Amniotic epithelial cell (primary cell): ENCODE measurements around the gene BORCS5.
"Not testable (repeated sequence)": the region's sequence is repeated elsewhere in the genome, so short reads cannot be mapped to it uniquely, and the experiment has no call there.

Source experiments
- DNase-seq: peaks from one replicate; pipeline ENCODE4 v3.0.0-alpha.2; 2010; ENCODE audit warnings: low read depth

The BORCS5 gene

DNA sequence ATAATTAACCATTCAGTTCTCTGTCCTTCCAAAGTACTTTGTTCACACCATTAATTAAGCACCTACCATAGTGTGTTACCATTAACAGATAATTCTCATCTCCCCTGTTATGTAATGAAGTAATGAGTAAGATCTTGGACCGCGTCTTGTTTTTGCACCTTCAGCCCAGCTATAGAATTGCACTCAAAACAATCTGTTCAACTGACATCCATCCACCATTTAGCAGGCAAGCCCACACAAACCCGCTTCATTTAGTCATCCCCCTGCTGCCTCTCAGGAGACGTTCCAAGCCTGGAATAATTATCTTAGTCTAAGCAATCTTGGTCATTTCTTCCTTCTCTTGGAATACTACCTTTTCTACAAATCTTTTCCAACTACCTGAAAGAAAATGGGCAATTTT lies 131.4 kb downstream of the BORCS5 start:
- no peak for DNase-seq

DNA sequence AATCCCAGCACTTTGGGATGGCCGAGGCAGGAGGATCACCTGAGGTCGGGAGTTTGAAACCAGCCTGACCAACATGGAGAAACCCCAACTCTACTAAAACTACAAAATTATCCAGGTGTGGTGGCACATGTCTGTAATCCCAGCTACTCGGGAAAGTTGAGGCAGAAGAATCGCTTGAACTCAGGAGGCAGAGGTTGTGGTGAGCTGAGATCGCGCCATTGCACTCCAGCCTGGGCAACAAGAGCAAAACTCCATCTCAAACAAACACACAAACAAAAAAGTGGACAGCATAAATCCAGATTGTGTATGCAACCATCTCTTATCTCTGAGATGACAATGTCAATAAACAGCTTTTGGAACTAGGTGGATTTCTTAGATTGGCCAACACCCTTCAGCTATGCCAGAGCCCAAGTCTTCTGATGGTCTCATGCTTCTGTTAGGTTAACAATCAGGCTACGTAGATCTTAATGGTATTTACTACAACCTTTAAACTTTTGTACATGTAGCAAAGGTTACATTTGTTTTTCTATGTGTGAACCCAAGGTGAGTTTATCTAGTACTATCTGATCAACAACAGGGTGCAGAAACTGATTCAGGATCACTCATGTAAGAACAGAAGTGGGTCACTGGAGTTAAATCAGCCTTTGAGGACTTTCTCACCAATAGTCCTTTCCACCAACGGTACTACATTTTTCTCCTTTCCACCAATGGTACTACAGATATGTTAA lies 132.1 kb downstream of the BORCS5 start:
- DNase-seq, result no peak

DNA sequence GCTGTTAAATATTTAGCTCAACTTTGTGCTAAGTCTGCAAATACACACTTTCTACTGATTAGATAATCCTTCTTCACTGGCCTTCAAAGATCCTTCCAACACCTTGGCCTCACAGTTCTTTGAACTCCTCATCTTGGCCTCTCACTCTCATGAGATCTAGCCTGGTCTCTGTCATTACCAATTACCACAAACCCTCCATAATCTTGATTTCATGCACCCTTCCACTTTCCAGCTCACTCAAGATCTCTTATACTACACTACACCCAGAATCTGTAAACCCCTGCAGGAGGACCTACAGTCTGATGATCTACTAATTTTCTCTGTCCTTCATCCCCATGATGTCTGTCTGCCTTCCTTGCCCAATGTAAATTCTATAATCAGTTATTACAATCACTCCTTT lies 134.7 kb downstream of the BORCS5 start:
- DNase-seq, result no peak

DNA sequence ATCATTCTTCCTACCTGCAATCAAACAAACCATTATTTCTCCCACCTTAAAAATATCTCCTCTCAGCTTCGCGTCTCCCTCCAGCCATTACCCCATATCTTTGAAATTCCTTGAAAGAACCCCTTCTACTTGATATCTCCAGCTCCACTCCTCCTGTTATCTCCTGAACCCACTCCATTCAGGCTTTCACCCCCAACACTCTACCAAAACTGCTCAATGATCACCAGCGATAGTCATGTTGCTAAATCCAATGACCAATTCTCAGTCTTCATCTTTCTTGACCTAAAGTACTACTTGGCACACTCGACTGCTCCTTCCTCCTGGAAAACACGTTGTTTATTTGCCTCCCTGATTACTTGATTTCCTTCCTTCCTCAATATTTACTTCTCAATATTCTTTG lies 135.7 kb downstream of the BORCS5 start:
- DNase-seq, result no peak

DNA sequence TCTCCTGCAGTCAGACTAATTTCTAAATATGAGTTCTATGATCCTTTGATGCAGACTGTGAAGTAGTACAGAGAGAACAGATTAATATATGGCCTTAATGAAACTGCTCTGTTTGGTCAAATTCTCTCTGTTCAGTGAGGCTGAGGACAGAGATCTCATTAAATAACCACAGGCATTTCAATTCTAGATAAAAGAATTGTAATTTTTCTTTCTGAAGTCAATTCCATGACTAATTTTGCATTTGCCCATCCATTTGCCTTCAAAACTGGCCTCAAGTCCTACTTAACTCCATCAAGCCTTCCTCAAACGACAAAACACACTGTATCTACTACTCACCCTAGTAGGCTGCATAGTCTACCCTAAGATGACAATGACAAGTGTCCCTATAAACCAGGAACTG lies 138.7 kb downstream of the BORCS5 start:
- peak; percentile 61 for DNase-seq

DNA sequence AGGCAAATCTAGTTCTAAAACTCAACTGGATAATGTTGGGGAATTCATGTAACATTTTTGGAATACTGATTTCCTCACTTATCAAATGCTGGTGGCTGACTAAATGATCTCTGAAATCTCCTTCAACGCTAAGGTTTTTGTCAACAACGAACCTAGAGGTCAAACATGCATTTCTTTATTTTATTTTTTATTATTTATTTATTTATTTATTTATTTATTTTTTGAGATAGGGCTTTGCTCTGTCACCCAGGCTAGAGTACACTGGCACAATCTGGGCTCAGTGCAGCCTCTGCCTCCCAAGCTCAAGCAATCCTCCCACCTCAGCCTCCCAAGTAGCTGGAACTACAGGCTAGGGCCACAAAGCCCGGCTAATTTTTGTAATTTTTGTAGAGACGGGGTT lies 141.3 kb downstream of the BORCS5 start:
- DNase-seq, result no peak

DNA sequence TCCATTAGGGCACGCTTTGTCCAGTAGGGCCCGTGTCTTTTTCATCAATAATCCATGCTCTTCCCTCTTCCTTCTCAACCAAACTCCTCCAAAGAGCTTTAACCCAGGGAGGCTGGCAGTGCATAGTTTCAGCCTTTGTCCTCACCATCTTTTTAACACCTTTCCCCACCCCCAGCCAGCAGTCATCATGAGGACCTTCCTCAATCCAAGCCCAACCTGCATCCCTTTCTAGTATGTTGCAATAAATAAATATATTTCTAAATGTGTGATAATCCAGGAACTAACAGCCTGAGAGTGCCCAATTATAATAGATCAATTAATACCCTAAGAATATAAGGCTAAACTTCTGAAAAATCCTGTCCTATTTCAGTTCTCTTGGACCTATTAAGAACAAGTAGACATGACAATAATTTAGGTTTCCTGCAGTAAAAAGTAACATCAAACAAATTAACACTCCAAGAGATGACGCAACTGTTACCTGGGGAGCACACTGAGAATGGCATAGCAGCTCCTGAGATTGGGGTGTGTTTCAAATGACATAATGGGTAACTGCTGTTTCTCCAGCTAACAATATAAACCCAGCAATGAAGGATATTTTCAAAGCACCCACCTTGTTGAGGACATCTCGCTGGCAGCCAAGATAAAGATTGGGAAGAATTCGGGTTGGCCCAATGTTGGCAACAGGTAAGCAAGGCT lies 143.2 kb downstream of the BORCS5 start:
- DNase-seq, result no peak

DNA sequence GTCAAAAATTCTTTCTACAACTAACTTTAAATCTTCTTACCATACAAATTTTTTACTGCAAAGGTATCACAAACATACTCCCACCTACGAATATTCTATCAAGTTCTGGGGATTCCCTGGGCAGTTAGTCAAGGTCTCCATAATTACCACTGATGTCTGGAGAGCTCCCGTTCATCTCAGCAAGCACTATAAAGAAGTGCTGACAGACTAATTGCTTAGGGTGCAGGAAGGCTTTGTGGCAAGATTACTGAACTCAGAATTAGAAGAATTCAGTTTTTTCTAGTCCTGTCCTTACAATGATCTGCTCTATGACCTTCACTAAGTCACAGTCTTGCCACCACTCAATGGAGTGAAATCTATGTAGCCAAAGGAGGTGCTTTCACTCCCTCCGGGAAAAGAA lies 144.2 kb downstream of the BORCS5 start:
- DNase-seq, result no peak

DNA sequence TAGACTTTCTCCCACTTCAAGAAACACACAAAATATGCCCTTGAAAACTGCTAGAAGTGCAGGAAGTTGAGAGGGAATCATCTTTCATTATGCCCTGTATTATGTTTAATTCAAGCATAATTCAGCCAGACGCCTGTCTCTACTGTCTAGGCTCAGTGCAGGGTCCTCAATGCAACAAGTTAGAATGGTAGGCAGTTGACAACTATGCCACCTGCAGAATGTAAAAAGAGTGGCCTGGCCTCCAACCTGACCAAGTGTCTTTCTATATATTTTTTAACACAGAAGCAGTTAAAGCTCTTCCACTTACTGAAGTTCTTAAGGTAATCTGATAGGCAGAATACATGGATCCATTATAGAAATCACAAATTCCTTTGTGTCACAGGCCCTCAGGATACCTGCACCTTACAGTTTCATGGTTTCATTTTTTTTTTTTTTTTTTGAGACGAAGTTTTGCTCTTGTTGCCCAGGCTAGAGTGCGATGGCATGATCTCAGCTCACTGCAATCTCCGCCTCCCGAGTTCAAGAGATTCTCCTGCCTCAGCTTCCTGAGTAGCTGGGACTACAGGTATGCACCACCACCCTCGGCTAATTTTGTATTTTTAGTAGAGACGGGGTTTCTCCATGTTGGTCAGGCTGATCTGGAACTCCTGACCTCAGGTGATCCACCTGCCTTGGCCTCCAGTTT lies 145.4 kb downstream of the BORCS5 start:
- not testable (repeated sequence) for DNase-seq

DNA sequence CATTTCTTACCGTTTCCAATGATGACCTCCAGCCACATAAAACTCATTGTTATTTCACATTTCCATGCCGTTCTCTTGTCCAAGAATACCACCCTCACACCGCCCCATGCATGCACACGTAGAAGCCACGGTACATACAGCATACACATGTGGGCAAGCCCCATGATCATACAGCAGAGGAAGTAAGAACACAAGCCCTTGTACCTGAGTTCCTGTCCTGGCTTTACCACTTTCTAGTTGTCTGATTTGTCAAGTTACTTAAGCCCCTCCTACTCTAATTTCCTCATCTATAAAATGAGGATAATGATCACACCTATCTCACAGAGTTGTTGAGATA lies 145.9 kb downstream of the BORCS5 start:
- no peak for DNase-seq

DNA sequence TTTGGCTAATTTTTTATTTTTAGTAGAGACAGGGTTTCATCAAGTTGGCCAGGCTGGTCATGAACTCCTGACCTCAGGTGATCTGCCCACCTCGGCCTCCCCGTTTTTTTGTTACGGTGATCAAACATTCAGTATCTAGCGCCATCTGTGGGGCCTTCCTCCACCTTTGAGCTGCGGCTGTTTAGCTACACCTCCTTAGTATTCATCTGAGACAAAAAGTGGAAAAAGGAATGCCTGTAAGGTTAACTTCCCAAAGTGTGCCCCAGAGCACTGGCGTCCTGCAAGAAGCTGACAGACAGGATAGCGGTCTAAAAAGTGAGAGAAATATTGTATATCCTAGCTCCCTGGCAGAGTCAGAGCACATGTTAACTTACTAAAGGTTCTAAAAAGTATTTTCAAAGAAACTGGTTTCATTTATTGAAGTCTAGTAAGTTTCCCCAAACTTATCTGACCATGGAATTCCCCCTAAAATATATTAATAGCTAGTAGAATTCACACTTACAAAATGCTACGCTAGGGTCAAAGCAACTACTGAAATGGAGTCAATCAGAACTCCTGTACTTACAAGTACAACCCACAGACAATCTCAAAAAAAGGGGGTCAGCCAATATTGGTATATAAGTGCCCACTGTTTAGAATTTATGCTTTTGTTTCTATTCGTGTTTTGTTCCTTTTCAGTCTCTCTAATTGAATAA lies 146.7 kb downstream of the BORCS5 start:
- DNase-seq, result no peak

DNA sequence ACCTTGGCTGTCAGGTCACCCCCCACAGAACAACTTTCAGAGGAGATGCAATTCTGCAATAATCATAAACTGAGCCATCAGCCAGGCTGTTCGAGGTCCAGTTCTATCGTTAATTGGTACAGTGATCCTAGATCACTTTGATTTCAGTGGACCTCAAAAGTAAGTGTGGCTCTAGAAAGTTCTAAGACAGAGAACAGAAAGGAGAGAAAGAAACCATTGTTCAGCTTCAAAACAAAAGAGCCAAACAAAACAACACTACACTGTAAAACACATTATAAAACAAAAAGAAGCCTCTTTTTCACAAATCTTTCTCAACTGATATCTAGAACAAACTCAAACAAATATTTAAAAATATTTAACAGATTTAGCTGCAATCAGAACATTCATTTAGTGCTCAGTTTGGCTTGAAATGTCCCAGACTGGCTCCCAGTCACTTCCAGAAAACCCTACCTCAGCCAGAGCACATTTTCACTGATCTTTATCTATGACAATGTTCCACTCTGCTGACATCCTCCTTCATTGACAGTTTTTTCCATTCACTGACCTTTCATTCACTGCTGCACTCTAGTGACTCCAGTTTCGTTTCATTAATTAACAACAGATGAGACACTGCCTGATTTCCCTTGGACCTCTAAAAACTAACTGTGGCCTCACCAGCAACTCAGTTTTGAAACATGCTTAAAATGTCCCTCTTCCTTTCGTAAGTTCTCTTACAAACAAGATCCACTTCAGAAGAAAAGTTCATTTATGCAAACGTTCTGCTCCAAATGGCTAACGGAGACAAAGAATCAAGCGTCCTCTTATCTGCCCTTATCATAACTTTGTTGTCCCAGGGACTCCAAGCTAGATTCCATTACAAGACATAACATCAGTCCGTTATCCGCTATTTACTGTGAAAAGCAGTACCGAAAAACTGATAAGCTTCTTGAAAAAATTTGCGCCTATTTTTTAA lies 148.9 kb downstream of the BORCS5 start:
- DNase-seq, result no peak

DNA sequence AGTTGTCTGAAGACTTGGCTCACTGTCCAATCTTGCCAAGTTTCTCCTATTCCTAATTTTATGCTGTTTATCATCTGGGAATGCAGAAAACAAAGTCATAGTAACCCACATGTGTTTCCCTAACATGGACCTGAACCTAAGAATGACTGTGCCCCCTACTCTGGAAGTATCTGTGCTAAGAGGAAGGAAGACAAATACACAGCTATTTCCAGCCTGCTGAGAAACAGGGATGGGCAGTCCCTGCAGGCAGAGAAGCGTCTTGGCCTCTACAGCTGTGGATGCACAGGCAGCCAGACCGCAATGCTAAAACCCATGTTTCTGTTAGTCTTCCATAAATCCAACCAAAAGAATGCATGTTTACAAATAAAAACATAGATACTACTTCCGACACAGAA lies 149.6 kb downstream of the BORCS5 start:
- peak; percentile 65 for DNase-seq

DNA sequence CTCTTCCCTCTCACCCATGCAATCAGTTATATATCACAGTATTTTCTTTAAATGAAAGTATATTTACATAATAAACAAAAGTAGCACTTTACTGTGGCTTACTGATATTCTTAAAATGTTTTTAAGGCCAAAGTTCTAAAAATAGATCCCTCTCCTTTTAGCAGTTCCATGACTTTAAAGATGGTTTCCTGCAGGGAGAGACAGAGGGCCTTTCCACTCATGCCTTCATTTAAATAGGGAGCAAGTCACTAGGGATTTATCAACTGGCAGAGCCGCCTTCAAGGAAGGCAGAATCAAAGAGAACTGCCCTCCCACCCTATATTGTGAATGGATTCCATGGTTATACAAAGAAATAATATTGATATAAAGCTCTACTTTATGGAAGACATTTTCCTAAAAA lies 150.2 kb downstream of the BORCS5 start:
- DNase-seq, result no peak

DNA sequence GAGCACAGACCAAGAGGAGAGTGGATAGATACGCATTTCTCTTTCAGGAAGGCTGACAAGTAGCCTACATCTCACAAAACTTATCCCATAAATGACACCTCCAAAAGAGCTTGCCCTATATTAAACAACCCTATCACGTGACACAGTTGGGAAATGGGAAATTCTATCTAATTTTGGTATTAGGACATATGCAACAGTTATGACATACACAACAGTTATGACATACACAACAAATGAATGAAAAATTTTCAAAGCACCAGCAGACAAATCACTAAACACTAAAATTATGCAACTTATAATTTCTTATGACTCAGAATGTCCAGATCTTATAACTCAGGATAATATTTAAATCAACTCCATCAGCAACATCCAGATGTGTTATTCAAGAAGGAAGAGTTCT lies 151.7 kb downstream of the BORCS5 start:
- DNase-seq, result peak; percentile 74

DNA sequence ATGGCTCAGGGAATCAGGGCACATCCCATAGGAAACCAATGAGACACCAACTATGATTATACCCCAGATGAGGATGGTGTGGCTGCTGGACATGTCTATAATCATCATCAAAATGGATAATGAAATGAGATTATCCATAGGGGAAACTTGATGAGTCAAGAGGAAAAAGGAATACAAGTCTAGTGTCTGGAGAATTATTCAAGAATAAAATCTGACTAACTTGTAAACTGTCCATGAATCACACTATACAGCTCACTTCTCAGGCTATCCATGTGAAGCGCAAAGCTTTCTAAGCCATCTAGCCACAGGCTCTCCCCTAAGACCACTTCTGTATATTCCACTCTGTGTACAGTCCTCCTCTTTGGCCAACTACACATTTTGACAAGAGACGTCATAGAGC lies 153.3 kb downstream of the BORCS5 start:
- peak; percentile 79 for DNase-seq

DNA sequence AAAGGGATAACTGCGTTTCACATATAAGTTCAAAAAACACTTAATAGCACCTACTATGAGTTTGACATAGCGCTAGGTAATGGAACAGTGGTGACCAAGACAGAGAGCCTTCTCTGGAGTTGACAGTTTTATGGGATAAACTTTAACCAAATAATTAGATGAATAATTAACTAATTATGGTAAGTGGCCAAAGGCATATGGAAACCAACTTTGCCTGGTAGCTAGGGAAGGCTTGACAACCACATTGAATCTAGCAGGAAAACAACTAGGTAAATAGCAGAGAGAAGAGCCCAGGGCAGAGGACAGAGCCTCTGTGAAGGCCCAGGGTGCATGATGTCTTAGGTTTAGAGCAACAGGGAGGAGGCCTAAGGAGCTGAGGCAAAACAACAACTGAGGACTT lies 153.7 kb downstream of the BORCS5 start:
- DNase-seq, result no peak

DNA sequence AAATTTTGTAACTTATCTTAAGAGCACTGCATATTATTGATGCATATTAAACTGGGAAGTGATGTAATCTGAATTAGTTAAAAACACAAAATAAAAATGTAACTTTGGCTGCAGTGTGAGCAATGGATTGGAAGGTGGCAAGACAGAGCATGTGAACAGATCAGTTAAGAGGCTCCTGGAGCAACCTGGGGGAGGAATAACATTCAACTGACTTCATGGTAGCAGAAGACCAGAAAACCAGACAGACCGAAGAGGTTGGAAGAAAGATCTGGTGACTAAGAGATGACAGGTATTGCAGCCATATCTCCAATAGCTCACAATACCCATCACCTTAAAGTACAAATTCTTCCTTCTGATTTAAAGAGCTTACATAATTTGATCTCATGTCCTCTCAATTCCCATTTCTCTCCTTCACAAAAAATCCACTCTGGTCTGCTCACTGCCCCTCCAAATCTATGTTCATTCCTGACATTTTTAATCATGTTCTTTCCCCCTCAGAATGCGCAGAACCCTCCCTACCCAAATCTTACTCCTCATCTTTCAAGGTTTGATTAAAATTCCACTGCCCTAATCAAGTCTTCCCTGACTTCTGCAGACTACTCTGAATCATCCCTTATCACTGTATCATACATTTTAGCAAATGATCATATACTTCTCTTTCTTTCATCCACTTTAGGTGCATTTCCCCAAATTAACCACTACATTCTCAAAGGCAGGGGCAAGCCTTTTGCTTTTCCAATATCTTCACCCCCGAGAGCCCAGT lies 154.3 kb downstream of the BORCS5 start:
- DNase-seq, result no peak

DNA sequence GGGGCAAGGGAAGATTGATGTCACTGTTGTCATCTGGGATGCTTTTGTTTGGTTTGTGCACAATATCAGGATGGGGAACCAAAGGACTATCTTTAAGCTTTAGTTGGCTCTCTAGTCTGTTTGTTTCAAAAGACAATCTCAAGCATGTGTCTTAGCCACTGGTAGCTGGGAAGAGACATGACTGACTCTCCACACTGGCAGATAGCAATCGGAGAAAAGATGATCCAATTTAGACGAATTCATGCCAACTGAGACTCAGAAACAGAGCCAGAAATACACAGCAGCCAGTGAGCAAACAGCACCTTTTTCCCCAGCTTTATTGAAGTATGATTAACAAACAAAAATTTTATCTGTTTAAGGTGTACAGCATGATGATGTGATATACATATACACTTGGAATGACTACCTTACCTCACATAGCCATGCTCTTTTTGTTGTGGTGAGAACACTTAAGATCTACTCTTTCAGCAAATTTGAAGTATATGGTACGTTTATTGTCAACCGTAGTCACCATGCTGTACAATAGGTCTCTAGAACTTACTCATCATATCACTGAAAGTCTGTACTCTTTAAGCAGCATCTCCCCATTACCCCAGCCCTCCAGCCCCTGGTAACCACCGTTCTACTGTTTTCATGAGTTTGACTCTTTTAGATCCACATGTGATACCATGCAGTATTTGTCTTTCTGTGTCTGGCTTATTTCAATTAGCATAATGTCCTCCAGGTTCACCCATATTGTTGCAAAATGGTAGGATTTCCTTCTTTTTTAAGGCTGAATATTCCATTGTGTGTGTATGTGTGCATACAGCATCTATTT lies 155.2 kb downstream of the BORCS5 start:
- DNase-seq, result no peak

DNA sequence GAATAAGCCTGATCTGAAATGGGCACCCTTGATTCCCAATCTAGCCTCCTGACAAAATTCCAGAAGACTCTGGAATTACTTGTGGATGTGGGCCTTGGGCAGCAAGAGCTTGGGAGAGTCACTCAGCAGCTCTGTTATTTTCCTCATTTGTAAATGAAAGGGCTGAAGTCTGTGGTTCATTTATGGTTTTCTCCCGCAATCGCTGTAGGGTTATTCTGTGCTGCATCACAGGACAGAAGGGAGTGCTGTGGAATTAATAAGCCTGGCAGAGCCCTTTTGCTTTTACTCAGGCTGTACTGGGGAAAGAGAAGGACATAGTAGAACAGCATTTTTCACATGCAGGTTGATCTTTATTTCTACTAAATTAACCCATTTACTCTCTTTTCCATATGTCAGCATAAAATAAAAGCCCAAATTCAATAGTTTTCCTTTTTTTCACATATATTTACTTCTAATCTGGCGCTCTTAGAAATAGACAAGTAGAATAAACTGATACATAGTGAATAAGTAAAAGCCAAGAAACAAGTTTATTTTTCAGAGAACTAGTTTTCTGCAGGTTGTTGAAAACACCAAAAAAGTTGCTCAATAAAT lies 156.6 kb downstream of the BORCS5 start:
- no peak for DNase-seq
